Neural progenitor cell (in vitro differentiated cells): Measurements from ENCODE around the gene ASIC2. TPM values are rescaled to one million over a fixed set of nuclear protein-coding genes. Genes with fewer than 3 reads are reported as not detected.

Experiments used
- DNase-seq: peaks from one replicate; pipeline ENCODE4 v3.0.0-alpha.2; 2016; ENCODE audit warnings: low spot score
- H2AFZ ChIP-seq: fragments of 200-600 bp; sonication (generic); replicated peaks from 2 replicates; pipeline ENCODE4 v1.6.1; 2016; ENCODE audit warnings: antibody characterized with exemption
- H3F3A ChIP-seq: fragments of 200-600 bp; sonication (generic); 2 replicates; pipeline ENCODE4 v1.6.1; 2016; ENCODE audit warnings: antibody characterized with exemption, low read depth
- H3K27ac ChIP-seq: fragments of 200-600 bp; sonication (generic); 2 replicates; pipeline ENCODE4 v1.5.1; 2016; ENCODE audit warnings: mild to moderate bottlenecking
- H3K27me3 ChIP-seq: fragments of 200-600 bp; sonication (generic); 2 replicates; pipeline ENCODE4 v1.6.1; 2016; ENCODE audit warnings: mild to moderate bottlenecking, moderate library complexity
- H3K36me3 ChIP-seq: fragments of 200-600 bp; sonication (generic); 2 replicates; pipeline ENCODE4 v1.5.1; 2016
- H3K4me1 ChIP-seq: fragments of 200-600 bp; sonication (generic); 2 replicates; pipeline ENCODE4 v1.6.1; 2016; ENCODE audit warnings: mixed run types
- H3K4me2 ChIP-seq: fragments of 200-600 bp; sonication (generic); 2 replicates; pipeline ENCODE4 v1.6.1; 2016
- H3K4me3 ChIP-seq: fragments of 200-600 bp; sonication (generic); 2 replicates; pipeline ENCODE4 v1.5.1; 2016
- H3K79me2 ChIP-seq: fragments of 200-600 bp; sonication (generic); 2 replicates; pipeline ENCODE4 v1.6.1; 2016; ENCODE audit warnings: low read depth
- H3K9ac ChIP-seq: fragments of 200-600 bp; sonication (generic); 2 replicates; pipeline ENCODE4 v1.6.1; 2016
- H3K9me3 ChIP-seq: fragments of 200-600 bp; sonication (generic); 2 replicates; pipeline ENCODE4 v1.5.1; 2016; ENCODE audit warnings: low read depth
- H4K20me1 ChIP-seq: fragments of 200-600 bp; sonication (generic); 2 replicates; pipeline ENCODE4 v1.6.1; 2016; ENCODE audit warnings: low read depth
- H3K27ac Mint-ChIP-seq: 3 replicates; pipeline ENCODE4 v1.8.0; 2021; ENCODE audit warnings: mixed read lengths
- H3K27me3 Mint-ChIP-seq: 2 replicates; pipeline ENCODE4 v1.8.0; 2022; ENCODE audit warnings: low read depth, mild to moderate bottlenecking, inconsistent platforms, moderate library complexity, mixed read lengths; ENCODE audit not compliant: insufficient read depth
- H3K36me3 Mint-ChIP-seq: 3 replicates; pipeline ENCODE4 v1.8.0; 2021; ENCODE audit warnings: mixed read lengths
- H3K4me1 Mint-ChIP-seq: 3 replicates; pipeline ENCODE4 v1.8.0; 2021; ENCODE audit warnings: mixed read lengths
- H3K4me3 Mint-ChIP-seq: 3 replicates; pipeline ENCODE4 v1.8.0; 2021; ENCODE audit warnings: mild to moderate bottlenecking, moderate library complexity, mixed read lengths
- H3K9me3 Mint-ChIP-seq: 3 replicates; pipeline ENCODE4 v1.8.0; 2020; ENCODE audit warnings: mixed read lengths
- EZH2 ChIP-seq: fragments of 200-600 bp; sonication (generic); IDR thresholded peaks from 2 replicates; pipeline ENCODE4 v1.6.1; 2017; ENCODE audit warnings: antibody characterized with exemption, mild to moderate bottlenecking, moderate library complexity
- EZH2phosphoT487 ChIP-seq: fragments of 200-600 bp; sonication (generic); IDR thresholded peaks from 2 replicates; pipeline ENCODE4 v1.6.1; 2017; ENCODE audit warnings: antibody characterized with exemption
- total RNA-seq: library from RNA; depleted of rRNA; stranded (reverse); fragments of >200 nt; gene quantifications from 2 replicates; pipeline ENCODE4 v1.2.3, GENCODE V29; 2015; ENCODE audit warnings: low replicate concordance
- TF ChIP-seq, protein P1 (sequence below): fragments of 200-600 bp; sonication (generic); IDR thresholded peaks from 2 replicates; pipeline ENCODE4 v1.5.1; 2017; ENCODE audit warnings: antibody characterized with exemption, mild to moderate bottlenecking

Gene ASIC2
- total RNA-seq, 1 donor from 2014 or later = 2.3 TPM

DNA sequence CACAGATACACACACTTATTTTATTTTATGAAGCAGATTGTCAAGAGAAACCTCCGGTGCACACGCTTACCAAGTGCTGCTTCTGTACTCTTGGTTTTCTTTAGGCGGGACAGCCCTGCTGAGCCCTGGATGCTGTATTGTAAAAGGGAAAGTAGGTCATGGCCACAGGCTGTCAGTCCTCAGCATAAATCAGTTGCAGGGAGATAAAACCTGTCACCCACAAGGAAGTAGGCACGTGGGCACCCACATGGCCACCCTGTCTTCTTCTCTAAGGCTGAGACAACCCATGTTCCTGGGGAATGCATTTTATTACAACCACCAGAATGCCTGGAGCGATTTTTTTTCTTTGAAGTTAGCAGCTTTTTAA is 59.3 kb downstream of the ASIC2 start:
- H3K9me3 ChIP-seq = no peaks in the 10 kb centered on the region
- H3K36me3 Mint-ChIP-seq = no peaks in the 10 kb centered on the region
- no peak overlapping the region for H3K4me3 Mint-ChIP-seq
- H3K27me3 ChIP-seq = no peaks in the 10 kb centered on the region
- H3K9me3 Mint-ChIP-seq = no peaks in the 10 kb centered on the region
- no peak overlapping the region for H3K9ac ChIP-seq
- H3K27ac ChIP-seq = no peak overlapping the region
- H3K27ac Mint-ChIP-seq = no peak overlapping the region
- H3K4me1 Mint-ChIP-seq = peaks cover 9% of the 10 kb centered on the region
- H3F3A ChIP-seq = no peaks in the 10 kb centered on the region
- H3K4me3 ChIP-seq = no peak overlapping the region
- peaks cover 5% of the 10 kb centered on the region for H3K4me1 ChIP-seq
- no peak for TF ChIP-seq EZH2phosphoT487
- TF ChIP-seq, protein P1, sequence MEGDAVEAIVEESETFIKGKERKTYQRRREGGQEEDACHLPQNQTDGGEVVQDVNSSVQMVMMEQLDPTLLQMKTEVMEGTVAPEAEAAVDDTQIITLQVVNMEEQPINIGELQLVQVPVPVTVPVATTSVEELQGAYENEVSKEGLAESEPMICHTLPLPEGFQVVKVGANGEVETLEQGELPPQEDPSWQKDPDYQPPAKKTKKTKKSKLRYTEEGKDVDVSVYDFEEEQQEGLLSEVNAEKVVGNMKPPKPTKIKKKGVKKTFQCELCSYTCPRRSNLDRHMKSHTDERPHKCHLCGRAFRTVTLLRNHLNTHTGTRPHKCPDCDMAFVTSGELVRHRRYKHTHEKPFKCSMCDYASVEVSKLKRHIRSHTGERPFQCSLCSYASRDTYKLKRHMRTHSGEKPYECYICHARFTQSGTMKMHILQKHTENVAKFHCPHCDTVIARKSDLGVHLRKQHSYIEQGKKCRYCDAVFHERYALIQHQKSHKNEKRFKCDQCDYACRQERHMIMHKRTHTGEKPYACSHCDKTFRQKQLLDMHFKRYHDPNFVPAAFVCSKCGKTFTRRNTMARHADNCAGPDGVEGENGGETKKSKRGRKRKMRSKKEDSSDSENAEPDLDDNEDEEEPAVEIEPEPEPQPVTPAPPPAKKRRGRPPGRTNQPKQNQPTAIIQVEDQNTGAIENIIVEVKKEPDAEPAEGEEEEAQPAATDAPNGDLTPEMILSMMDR = no peak
- TF ChIP-seq EZH2 = no peak
- no peaks in the 10 kb centered on the region for H3K79me2 ChIP-seq
- no peaks in the 10 kb centered on the region for H3K36me3 ChIP-seq
- no peak overlapping the region for H3K4me2 ChIP-seq
- H2AFZ ChIP-seq = no peak overlapping the region
- peaks cover 7% of the 10 kb centered on the region for H3K27me3 Mint-ChIP-seq
- H4K20me1 ChIP-seq = no peaks in the 10 kb centered on the region
- DNase-seq = no peak

DNA sequence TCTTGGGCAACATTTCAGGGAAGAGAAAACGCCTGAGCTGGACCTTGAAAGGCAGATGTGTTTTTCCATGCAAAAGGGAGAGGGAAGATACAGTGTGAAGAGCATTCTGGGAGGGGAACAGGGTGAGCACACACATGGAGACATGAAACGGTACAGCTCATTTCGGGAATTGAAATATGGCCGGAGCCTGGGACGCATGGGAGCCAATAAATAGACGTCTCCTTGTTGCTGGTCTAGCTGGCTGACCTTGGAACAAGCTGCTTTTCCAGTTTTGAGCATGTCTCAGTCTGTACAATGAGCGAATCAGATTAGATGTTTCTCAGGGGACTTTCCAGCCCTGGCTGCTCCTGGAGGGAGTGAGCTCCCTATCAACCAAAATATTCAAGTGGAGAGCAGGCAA is 63.6 kb downstream of the ASIC2 start:
- Mint-ChIP-seq H3K9me3 (no peaks in the 10 kb centered on the region), H3K27me3 (peaks cover 2% of the 10 kb centered on the region), H3K4me3 (no peak overlapping the region), H3K36me3 (no peaks in the 10 kb centered on the region), H3K4me1 (peaks cover 9% of the 10 kb centered on the region), H3K27ac (no peak overlapping the region)
- Histone ChIP-seq H3K4me1 (peaks cover 5% of the 10 kb centered on the region), H3K9ac (no peak overlapping the region), H3K4me3 (no peak overlapping the region), H3K27ac (no peak overlapping the region), H3K4me2 (no peak overlapping the region), H2AFZ (no peak overlapping the region), H3K27me3 (no peaks in the 10 kb centered on the region), H3K36me3 (no peaks in the 10 kb centered on the region), H3F3A (no peaks in the 10 kb centered on the region), H4K20me1 (no peaks in the 10 kb centered on the region), H3K9me3 (no peaks in the 10 kb centered on the region), H3K79me2 (no peaks in the 10 kb centered on the region)
- no peak for TF ChIP-seq EZH2phosphoT487
- no peak for DNase-seq

DNA sequence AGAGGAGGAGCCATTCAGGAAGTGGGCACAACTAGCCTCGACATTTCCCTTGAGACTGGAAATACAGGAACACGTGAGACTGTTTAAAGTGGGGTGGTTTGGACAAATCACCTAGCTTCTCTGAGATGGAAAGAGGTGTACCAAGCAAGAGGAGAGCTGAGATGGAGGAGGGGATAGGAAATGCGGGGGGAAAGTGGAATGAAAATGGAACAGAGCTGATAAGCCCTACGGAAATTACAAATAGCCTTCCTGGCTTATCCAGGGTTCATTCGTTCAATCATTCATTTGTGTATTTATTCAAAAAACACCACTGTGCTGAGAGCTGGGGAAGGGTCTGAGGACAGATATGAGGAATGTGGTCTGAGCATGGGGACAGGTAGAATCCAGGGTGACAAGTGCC is 64.1 kb downstream of the ASIC2 start:
- Histone ChIP-seq H2AFZ (no peak overlapping the region), H3K4me1 (peaks cover 5% of the 10 kb centered on the region), H4K20me1 (no peaks in the 10 kb centered on the region), H3K4me2 (no peak overlapping the region), H3K4me3 (no peak overlapping the region), H3K36me3 (no peaks in the 10 kb centered on the region), H3K79me2 (no peaks in the 10 kb centered on the region), H3K9ac (no peak overlapping the region), H3K27ac (no peak overlapping the region), H3K9me3 (no peaks in the 10 kb centered on the region), H3F3A (no peaks in the 10 kb centered on the region), H3K27me3 (no peaks in the 10 kb centered on the region)
- no peak for DNase-seq
- no peaks in the 10 kb centered on the region for H3K36me3 Mint-ChIP-seq
- TF ChIP-seq EZH2phosphoT487 = no peak
- TF ChIP-seq EZH2 = no peak
- TF ChIP-seq, protein P1 = no peak
- H3K4me1 Mint-ChIP-seq = peaks cover 9% of the 10 kb centered on the region
- H3K9me3 Mint-ChIP-seq = no peaks in the 10 kb centered on the region
- no peak overlapping the region for H3K4me3 Mint-ChIP-seq
- H3K27ac Mint-ChIP-seq = no peak overlapping the region
- H3K27me3 Mint-ChIP-seq = no peaks in the 10 kb centered on the region

DNA sequence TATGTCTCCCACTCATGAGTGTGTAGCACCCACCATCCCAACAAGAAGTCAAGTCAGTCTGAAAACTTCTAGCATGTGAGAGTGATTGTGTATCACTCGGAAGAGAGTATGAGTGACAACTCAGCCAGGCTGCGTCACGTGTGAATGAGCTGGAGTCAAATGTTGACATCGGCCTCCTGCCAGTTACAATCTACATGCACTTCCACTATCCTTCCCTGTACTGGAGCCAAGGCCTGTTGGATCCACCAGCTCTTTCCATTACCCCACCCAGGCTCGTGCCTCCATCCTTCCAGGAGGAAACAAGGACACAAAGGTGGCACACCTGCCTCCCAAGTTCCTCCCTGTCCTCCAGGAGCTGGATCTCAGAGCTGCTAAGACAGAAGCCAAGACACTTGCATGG is 64.5 kb downstream of the ASIC2 start:
- Histone ChIP-seq H3K9ac (no peak overlapping the region), H3K27me3 (no peaks in the 10 kb centered on the region), H3K4me2 (no peak overlapping the region), H4K20me1 (no peaks in the 10 kb centered on the region), H3F3A (no peaks in the 10 kb centered on the region), H3K4me3 (no peak overlapping the region), H3K27ac (no peak overlapping the region), H3K79me2 (no peaks in the 10 kb centered on the region), H2AFZ (no peak overlapping the region), H3K9me3 (no peaks in the 10 kb centered on the region), H3K36me3 (no peaks in the 10 kb centered on the region), H3K4me1 (peaks cover 5% of the 10 kb centered on the region)
- Mint-ChIP-seq H3K4me1 (peaks cover 5% of the 10 kb centered on the region), H3K27ac (no peak overlapping the region), H3K9me3 (no peaks in the 10 kb centered on the region), H3K36me3 (no peaks in the 10 kb centered on the region), H3K4me3 (no peak overlapping the region), H3K27me3 (no peaks in the 10 kb centered on the region)
- TF ChIP-seq, protein P1 = no peak
- TF ChIP-seq EZH2phosphoT487 = no peak
- TF ChIP-seq EZH2 = no peak
- DNase-seq = no peak
